ENCODE results near the gene MOB3B.

- TF ChIP-seq, protein P1, sequence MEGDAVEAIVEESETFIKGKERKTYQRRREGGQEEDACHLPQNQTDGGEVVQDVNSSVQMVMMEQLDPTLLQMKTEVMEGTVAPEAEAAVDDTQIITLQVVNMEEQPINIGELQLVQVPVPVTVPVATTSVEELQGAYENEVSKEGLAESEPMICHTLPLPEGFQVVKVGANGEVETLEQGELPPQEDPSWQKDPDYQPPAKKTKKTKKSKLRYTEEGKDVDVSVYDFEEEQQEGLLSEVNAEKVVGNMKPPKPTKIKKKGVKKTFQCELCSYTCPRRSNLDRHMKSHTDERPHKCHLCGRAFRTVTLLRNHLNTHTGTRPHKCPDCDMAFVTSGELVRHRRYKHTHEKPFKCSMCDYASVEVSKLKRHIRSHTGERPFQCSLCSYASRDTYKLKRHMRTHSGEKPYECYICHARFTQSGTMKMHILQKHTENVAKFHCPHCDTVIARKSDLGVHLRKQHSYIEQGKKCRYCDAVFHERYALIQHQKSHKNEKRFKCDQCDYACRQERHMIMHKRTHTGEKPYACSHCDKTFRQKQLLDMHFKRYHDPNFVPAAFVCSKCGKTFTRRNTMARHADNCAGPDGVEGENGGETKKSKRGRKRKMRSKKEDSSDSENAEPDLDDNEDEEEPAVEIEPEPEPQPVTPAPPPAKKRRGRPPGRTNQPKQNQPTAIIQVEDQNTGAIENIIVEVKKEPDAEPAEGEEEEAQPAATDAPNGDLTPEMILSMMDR (IDR thresholded peaks at IDR 0.05) = no peak
- no peak for TF ChIP-seq POLR2A (IDR thresholded peaks at IDR 0.05)
Measured at GRCh38 chr9:27280860-27281259, 248.8 kb downstream of the MOB3B start.
